HCT116 (cell line): ENCODE results near the gene DNMT3L.
"Not testable (repeated sequence)": the region's sequence is repeated elsewhere in the genome, so short reads cannot be mapped to it uniquely, and the experiment has no call there.

ENCODE experiments used
- CTCF ChIP-seq, 3 experiments: fragments of 200-600 bp in 1 of 3; sonication (generic) in 1 of 3; IDR thresholded peaks in 2 of 3; conservative IDR thresholded peaks in 1 of 3; 2 replicates each; pipeline ENCODE4 v1.5.1; 2012 to 2017; ENCODE audit warnings: low read depth in 2 of 3, low read length in 2 of 3, antibody characterized with exemption in 1 of 3, borderline replicate concordance in 1 of 3, control low read depth in 1 of 3, mild to moderate bottlenecking in 1 of 3, mixed read lengths in 1 of 3, mixed run types in 1 of 3, moderate library complexity in 1 of 3; ENCODE audit not compliant: insufficient read depth in 1 of 3
- MAX ChIP-seq: IDR thresholded peaks from 2 replicates; pipeline ENCODE4 v1.6.1; 2012
- POLR2AphosphoS5 ChIP-seq: IDR thresholded peaks from 2 replicates; pipeline ENCODE4 v1.6.1; 2011; ENCODE audit warnings: mild to moderate bottlenecking, low read depth, low read length, moderate library complexity
- SRF ChIP-seq: IDR thresholded peaks from 2 replicates; pipeline ENCODE4 v1.6.1; 2012; ENCODE audit warnings: low read depth

- TF ChIP-seq MAX; CTCF (IDR thresholded peaks at IDR 0.05 in 2 of 3, conservative IDR thresholded peaks at IDR 0.05 in 1 of 3; ENCODE audit: borderline replicate concordance in 1 of 3, insufficient read depth in 1 of 3, low read depth in 2 of 3, low read length in 2 of 3); SRF; POLR2AphosphoS5: not testable (repeated sequence)
These were observed 59.0 kb downstream of the DNMT3L start for GRCh38 chr21:44202590-44203299.
